Neural cell (in vitro differentiated cells): Measurements from ENCODE around the gene ANKLE1. TPM values are rescaled to one million over a fixed set of nuclear protein-coding genes. Genes with fewer than 3 reads are reported as not detected.

Source experiments
- H2AFZ ChIP-seq: fragments of 200-600, 300-800 bp; sonication (generic), shearing (Covaris generic); 2 replicates; pipeline ENCODE4 v1.6.0; 2014; ENCODE audit warnings: low read depth, mild to moderate bottlenecking, antibody characterized with exemption, low read length, moderate library complexity
- H3F3A ChIP-seq: fragments of 200-600 bp; shearing (Covaris generic); 2 replicates; pipeline ENCODE4 v1.6.1; 2016; ENCODE audit warnings: mild to moderate bottlenecking, moderate library complexity, mixed read lengths, antibody characterized with exemption, low read length; ENCODE audit not compliant: insufficient read depth, poor library complexity, severe bottlenecking
- H3K27ac ChIP-seq: fragments of 200-600, 300-800 bp; sonication (generic), shearing (Covaris generic); 2 replicates; pipeline ENCODE4 v1.5.1; 2014; ENCODE audit warnings: mild to moderate bottlenecking, low read length, moderate library complexity
- H3K27me3 ChIP-seq: fragments of 300-800, 200-600 bp; sonication (generic), shearing (Covaris generic); 2 replicates; pipeline ENCODE4 v1.6.0; 2014; ENCODE audit warnings: mild to moderate bottlenecking, low read depth, low read length, moderate library complexity; ENCODE audit not compliant: insufficient read depth
- H3K36me3 ChIP-seq: fragments of 300-800, 200-600 bp; sonication (generic), shearing (Covaris generic); 2 replicates; pipeline ENCODE4 v1.5.1; 2014; ENCODE audit warnings: mild to moderate bottlenecking, antibody characterized with exemption, low read length, moderate library complexity; ENCODE audit not compliant: insufficient read depth
- H3K4me2 ChIP-seq: fragments of 300-800, 200-600 bp; sonication (generic), shearing (Covaris generic); 2 replicates; pipeline ENCODE4 v1.6.0; 2014; ENCODE audit warnings: mild to moderate bottlenecking, low read length
- H3K4me3 ChIP-seq: fragments of 300-800, 200-600 bp; sonication (generic), shearing (Covaris generic); 2 replicates; pipeline ENCODE4 v1.5.1; 2014; ENCODE audit warnings: mild to moderate bottlenecking, low read length, moderate library complexity
- H3K79me2 ChIP-seq: fragments of 200-600 bp; shearing (Covaris generic); replicated peaks from 2 replicates; pipeline ENCODE4 v1.6.0; 2014; ENCODE audit warnings: mild to moderate bottlenecking, low read length, moderate library complexity; ENCODE audit not compliant: insufficient read depth
- H3K9ac ChIP-seq: fragments of 300-800, 200-600 bp; sonication (generic), shearing (Covaris generic); 2 replicates; pipeline ENCODE4 v1.6.1; 2016; ENCODE audit warnings: mild to moderate bottlenecking, low read length, mixed read lengths
- H3K9me2 ChIP-seq: fragments of 200-600 bp; shearing (Covaris generic); 2 replicates; pipeline ENCODE4 v1.6.1; 2016; ENCODE audit warnings: mild to moderate bottlenecking, low read length, mixed read lengths; ENCODE audit not compliant: insufficient read depth
- H3K9me3 ChIP-seq: fragments of 200-600, 300-800 bp; sonication (generic), shearing (Covaris generic); 2 replicates; pipeline ENCODE4 v1.6.1; 2016; ENCODE audit warnings: mild to moderate bottlenecking, mixed run types, low read length, moderate library complexity, mixed read lengths
- H4K20me1 ChIP-seq: fragments of 200-600 bp; shearing (Covaris generic); 2 replicates; pipeline ENCODE4 v1.6.1; 2016; ENCODE audit warnings: mild to moderate bottlenecking, mixed run types; ENCODE audit not compliant: insufficient read depth
- CTCF ChIP-seq: fragments of 450-650 bp; IDR thresholded peaks from 2 replicates; pipeline ENCODE4 v1.5.1; 2014; ENCODE audit warnings: antibody characterized with exemption, mild to moderate bottlenecking, moderate library complexity; ENCODE audit not compliant: poor library complexity, severe bottlenecking
- EP300 ChIP-seq: fragments of 450-650 bp; conservative IDR thresholded peaks from 2 replicates; pipeline ENCODE4 v1.6.1; 2014; ENCODE audit warnings: antibody characterized with exemption, mild to moderate bottlenecking, moderate library complexity; ENCODE audit not compliant: poor library complexity, severe bottlenecking
- EZH2 ChIP-seq: fragments of 200-600, 300-800 bp; shearing (Covaris generic), sonication (generic); IDR thresholded peaks from 2 replicates; pipeline ENCODE4 v1.6.1; 2014; ENCODE audit warnings: antibody characterized with exemption, low read length, borderline replicate concordance, mild to moderate bottlenecking; ENCODE audit not compliant: insufficient read depth, poor library complexity, severe bottlenecking
- MXI1 ChIP-seq: fragments of 450-650 bp; conservative IDR thresholded peaks from 2 replicates; pipeline ENCODE4 v1.6.1; 2014; ENCODE audit warnings: antibody characterized with exemption, mild to moderate bottlenecking; ENCODE audit not compliant: poor library complexity, severe bottlenecking
- POLR2AphosphoS5 ChIP-seq: IDR thresholded peaks from 2 replicates; pipeline ENCODE4 v1.6.1; 2012
- RAD21 ChIP-seq: fragments of 450-650 bp; conservative IDR thresholded peaks from 2 replicates; pipeline ENCODE4 v1.6.1; 2014; ENCODE audit warnings: antibody characterized with exemption, mild to moderate bottlenecking, moderate library complexity
- REST ChIP-seq: IDR thresholded peaks from 2 replicates; pipeline ENCODE4 v1.6.1; 2012; ENCODE audit warnings: borderline replicate concordance
- SMC3 ChIP-seq: fragments of 450-650 bp; conservative IDR thresholded peaks from 2 replicates; pipeline ENCODE4 v1.6.1; 2014; ENCODE audit warnings: antibody characterized with exemption, mild to moderate bottlenecking, moderate library complexity; ENCODE audit not compliant: poor library complexity
- TAF1 ChIP-seq: IDR thresholded peaks from 2 replicates; pipeline ENCODE4 v1.6.1; 2012; ENCODE audit warnings: low read depth
- polyA plus RNA-seq: library from polyadenylated mRNA; depleted of rRNA; stranded (reverse); fragments of >200 nt; gene quantifications from 2 replicates; pipeline ENCODE4 v1.2.3, GENCODE V29; 2014

Gene ANKLE1
- polyA plus RNA-seq, 1 donor from 2014 or later = 9.3 TPM

- no peaks in the 10 kb centered on the region for H3F3A ChIP-seq
- no peaks in the 10 kb centered on the region for H3K79me2 ChIP-seq
- H4K20me1 ChIP-seq = no peaks in the 10 kb centered on the region
- no peak overlapping the region for H3K27ac ChIP-seq
- no peaks in the 10 kb centered on the region for H3K9me2 ChIP-seq
- H3K9ac ChIP-seq = no peak overlapping the region
- H3K4me3 ChIP-seq = no peak overlapping the region
- H3K9me3 ChIP-seq = no peaks in the 10 kb centered on the region
- H3K27me3 ChIP-seq = peaks cover 8% of the 10 kb centered on the region
- H3K36me3 ChIP-seq = no peaks in the 10 kb centered on the region
- TF ChIP-seq EZH2 = no peak
- no peak for TF ChIP-seq TAF1
- no peak for TF ChIP-seq CTCF
- no peak for TF ChIP-seq MXI1
- no peak for TF ChIP-seq REST
- no peak for TF ChIP-seq EP300
- TF ChIP-seq POLR2AphosphoS5 = no peak
- no peak for TF ChIP-seq RAD21
- no peak for TF ChIP-seq SMC3
- no peak overlapping the region for H2AFZ ChIP-seq
- no peak overlapping the region for H3K4me2 ChIP-seq
Measured at GRCh38 chr19:17286752-17287151, 5.1 kb downstream of the ANKLE1 start.

GRCh38 chr19:17289489-17289888 lies 7.8 kb downstream of the ANKLE1 start:
- no peaks in the 10 kb centered on the region for H3F3A ChIP-seq
- no peaks in the 10 kb centered on the region for H3K9me2 ChIP-seq
- no peaks in the 10 kb centered on the region for H3K79me2 ChIP-seq
- H3K36me3 ChIP-seq = peaks cover 5% of the 10 kb centered on the region
- H3K9me3 ChIP-seq = no peaks in the 10 kb centered on the region
- H2AFZ ChIP-seq = no peak overlapping the region
- no peak overlapping the region for H3K4me3 ChIP-seq
- H3K9ac ChIP-seq = no peak overlapping the region
- no peaks in the 10 kb centered on the region for H4K20me1 ChIP-seq
- H3K4me2 ChIP-seq = no peak overlapping the region
- TF ChIP-seq RAD21 = no peak
- TF ChIP-seq REST = no peak
- TF ChIP-seq EP300 = no peak
- no peak for TF ChIP-seq POLR2AphosphoS5
- no peak for TF ChIP-seq CTCF
- no peak for TF ChIP-seq MXI1
- TF ChIP-seq EZH2 = no peak
- no peak for TF ChIP-seq TAF1
- TF ChIP-seq SMC3 = no peak
- no peaks in the 10 kb centered on the region for H3K27me3 ChIP-seq
- no peak overlapping the region for H3K27ac ChIP-seq
